ENCODE results near the gene DGKB. TPM values are rescaled to one million over a fixed set of nuclear protein-coding genes. Genes with fewer than 3 reads are reported as not detected.

The DGKB gene
- total RNA-seq, 1 experiment from 2014 or later, result 0.12 TPM

DNA sequence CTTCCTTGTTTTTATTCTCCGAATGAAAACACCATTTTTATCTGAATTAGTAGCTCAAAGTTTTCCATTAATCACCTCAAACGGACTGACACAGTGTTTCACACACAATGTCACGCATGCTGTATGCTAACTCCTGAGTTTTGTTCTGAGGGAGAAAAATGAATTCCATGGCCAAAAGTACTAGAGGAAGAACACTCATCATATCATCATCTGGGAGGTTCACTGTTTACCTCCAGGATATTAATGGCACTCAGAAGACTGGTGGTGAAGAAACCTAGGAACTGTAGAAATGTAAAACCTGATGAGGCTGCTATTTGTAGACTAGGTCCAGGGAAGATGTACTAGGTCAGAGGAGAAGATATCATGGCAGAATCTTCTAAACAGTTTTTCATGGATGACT is 517.5 kb downstream of the DGKB start:
- DNase-seq (ENCODE audit: low spot score), result no peak

- no peak for DNase-seq (ENCODE audit: low spot score)
Measured at GRCh38 chr7:14381936-14382335, 520.6 kb downstream of the DGKB start.

GRCh38 chr7:14381306-14381705 is 521.2 kb downstream of the DGKB start:
- DNase-seq (ENCODE audit: low spot score), result no peak

GRCh38 chr7:14380881-14381280 is 521.7 kb downstream of the DGKB start:
- DNase-seq (ENCODE audit: low spot score), result peak; percentile 33

- DNase-seq (ENCODE audit: low spot score), result no peak
Measured at GRCh38 chr7:14377646-14378266, 524.8 kb downstream of the DGKB start.

DNA sequence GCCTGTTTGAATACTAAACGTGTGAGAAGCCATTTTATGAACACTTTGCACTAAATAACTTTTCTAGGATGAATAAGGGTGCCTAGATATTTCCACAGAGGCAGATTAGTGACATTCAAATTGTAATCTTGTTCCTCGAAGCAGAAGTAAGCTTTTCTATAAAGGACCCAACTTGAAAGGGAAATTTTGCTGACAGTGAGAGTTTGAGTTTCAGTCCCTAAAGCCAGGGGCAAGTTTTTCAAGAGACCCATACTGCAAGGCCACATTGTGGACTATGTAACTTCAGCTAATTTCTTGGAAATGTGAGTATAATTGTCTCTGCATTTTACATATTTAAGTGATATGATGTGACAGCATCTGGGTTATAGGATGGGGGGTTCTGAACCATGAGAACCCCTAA is 525.8 kb downstream of the DGKB start:
- DNase-seq (ENCODE audit: low spot score), result no peak

DNA sequence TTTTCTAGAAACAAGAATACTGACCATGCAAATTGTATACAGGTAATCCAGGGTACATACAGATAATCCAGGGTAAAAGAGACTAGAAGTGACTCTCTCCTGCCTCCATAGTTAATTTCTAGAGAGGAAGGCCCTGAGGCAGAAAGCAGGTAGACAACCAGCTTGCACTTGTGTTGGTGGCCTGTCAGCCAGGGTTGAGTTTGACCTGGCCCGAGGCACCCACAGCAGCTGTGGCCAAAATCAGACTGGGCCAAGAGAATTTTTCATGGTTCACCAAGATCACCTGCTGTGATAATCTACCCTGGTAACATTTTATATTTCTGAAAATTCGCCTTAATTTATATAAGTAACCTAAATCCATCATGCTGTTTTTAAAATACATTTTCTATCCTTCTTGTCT is 526.6 kb downstream of the DGKB start:
- no peak for DNase-seq (ENCODE audit: low spot score)

DNA sequence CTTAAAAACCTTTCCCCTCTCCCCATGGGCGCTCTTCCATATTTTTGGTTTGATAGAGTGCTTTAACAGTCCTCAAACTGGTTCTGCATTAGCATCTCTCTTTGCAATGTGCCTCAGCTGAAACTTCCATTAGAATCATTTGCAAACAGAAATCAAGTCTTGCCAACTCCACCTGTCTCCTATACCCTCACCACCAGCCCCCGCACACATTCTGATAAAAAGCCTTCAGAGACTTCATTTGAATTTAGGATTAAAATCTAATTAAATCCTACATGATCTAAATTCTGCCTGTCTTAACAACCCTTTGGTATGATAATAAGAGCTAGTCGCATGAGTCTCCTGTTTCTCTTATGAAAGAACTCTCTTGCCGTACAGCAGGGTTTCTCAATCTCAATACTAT is 528.2 kb downstream of the DGKB start:
- no peak for DNase-seq (ENCODE audit: low spot score)

DNA sequence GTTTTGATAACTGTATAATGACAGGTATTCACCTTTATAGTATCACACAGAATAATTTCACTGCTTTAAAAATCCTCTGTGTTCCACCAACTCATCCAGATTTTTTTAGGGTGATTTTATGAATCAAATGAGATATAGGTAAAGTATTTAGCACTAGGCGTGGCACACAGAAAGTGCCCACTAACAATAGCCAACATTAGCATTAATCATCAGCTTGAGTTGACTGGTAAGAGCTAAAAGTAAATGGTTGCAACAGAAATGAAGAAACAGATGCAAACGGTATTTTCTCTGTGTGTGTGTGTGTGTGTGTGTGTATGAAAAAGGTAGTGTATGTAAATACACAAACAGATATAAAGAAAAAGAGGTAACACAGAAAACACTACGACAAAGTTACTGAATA is 534.3 kb downstream of the DGKB start:
- DNase-seq (ENCODE audit: low spot score), result no peak

DNA sequence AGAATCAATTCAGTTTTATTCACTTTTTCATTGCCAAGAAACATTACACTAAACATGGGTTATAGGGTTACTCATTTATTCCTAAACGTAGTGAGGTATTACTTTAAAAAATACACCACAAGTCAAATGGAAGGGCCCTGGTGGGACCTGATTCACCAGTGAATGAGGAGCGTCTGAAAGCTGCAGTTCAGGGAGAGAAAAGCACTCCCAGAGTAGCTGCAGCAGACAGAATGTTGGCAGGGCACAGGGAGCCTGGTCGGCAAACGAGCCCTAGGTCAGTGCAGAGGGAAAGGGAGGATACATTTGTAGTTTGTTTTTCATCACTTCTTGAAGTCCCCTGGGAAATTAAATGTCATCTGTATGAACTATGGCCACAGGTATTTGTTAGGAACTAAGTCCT is 551.4 kb downstream of the DGKB start:
- DNase-seq (ENCODE audit: low spot score), result no peak

DNA sequence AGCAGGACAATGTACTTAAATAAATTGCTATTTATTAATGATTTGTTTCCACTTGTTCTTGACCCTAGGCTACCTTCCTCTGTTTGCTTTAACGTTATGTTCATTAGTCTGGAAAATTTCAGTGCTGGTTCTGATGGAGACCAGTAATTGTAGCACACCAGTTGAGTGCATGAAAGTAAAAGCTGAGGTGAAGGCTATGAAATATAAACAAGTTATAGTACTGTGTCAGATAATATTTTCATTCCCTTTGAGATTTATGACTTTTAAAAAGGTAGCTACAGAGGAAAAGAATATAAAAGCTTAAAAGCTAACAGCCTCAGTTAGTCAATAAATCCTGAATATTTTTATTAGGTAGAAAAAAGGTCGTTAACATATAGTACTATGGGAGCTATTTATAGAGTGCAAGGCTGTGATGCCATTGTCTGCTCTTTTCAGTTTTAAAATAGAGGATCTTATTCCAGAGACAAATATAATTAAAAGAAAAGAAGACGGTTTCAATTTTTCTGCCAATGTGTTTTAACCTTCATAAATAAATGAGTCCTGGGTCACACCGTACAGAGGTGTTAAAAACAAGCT is 561.3 kb downstream of the DGKB start:
- DNase-seq (ENCODE audit: low spot score), result no peak

DNA sequence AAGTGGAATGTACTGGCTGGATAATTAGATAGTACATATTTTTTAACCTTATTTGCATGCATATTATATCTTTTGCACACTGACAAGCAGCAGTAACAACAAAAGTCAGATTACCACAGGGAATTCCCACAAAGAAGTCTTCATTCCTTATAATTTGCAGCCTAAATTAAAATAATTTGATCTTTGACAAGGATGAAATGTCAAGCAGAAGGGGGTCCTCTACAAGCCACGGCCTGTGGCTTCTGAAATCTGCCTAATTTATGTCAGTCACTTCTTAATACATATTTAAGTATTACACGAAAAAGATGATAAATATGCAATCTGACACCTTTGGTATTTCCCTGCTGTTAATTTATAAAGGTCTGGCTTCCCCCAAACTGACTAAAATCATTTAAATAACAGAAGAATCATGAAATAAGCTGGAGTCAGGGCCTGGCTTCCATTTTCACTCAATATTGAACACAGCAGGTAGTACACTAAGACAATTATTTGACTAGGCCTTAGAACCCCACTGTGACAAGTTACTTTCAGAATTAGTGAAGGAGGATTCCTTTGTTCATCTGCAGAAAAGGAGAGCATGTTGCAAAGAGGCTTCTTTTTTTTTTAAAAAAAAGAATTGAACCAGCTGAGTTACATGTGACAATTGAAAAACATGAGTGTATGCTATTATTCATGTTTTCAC is 562.0 kb downstream of the DGKB start:
- DNase-seq (ENCODE audit: low spot score), result no peak

GRCh38 chr7:14339861-14340260 is 562.7 kb downstream of the DGKB start:
- no peak for DNase-seq (ENCODE audit: low spot score)

GRCh38 chr7:14336256-14336655 is 566.3 kb downstream of the DGKB start:
- DNase-seq (ENCODE audit: low spot score), result no peak

DNA sequence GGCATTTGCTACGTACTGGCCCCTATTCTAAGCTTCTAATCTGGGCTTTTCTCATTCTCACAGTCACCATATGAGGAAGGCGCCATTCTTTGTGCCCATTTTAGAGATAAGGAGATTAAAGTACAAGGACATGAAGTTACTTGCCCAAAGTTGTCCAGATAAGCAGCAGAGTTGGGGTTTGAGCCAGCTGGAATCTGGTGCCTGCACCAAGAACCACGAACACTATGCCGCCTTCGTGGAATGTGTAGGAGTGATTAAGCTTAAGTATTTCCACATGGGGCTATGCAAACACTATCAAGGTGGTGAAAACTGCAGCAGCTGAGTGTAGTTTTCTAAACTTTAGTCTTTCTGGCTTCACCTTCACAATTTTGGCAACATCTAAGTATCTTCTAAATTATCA is 570.4 kb downstream of the DGKB start:
- DNase-seq (ENCODE audit: low spot score), result peak; percentile 44

DNA sequence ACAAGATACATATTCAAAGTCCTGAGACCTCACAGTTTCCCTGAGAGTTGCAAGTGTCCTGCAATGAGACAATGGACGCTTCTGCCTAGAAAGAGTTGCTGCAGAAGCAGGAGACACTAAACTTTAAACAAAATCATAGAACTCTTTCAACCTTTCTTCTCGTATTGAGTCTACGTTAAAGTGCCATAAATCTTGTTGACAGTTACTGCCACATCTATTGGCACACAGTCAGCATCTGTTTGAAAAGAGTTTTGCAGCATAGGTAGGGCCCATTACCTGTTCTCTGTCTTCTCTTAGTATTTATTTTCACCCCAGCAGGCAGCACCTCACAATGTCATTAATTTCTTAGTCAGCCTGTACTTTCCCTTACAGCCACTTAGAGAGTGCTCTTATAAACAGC is 577.8 kb downstream of the DGKB start:
- no peak for DNase-seq (ENCODE audit: low spot score)

GRCh38 chr7:14322724-14323123 is 579.8 kb downstream of the DGKB start:
- DNase-seq (ENCODE audit: low spot score), result no peak

- no peak for DNase-seq (ENCODE audit: low spot score)
Measured at GRCh38 chr7:14321947-14322346, 580.6 kb downstream of the DGKB start.

- DNase-seq (ENCODE audit: low spot score), result no peak
Measured at GRCh38 chr7:14309432-14309831, 593.1 kb downstream of the DGKB start.

DNA sequence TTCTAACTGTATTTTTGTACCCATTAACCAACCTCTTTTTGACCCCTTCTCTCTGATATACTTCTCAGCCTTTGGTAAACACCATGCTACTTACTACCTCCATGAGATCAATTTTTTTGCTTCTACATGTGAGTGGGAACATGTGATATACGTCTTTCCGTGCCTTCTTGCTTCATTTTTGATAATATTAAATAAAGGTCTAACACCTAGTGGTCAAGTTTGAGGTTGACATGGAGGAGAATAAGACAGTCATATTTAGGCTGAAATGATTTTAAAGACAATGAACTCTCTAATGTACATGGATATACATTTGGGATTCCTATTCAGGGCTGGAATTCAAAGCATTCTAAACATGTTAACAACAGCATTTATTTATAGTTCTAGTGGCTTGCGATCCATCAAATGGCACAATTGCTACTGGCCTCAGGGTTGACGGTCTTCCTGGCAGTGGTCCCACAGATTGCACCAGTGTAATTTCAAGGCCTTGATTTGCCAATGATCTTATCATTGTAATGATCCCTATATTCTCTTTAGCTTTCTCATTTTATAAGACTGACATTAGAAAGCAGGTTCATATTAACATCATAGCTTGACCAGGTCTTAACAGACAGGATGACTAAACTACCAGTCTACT is 597.2 kb downstream of the DGKB start:
- DNase-seq (ENCODE audit: low spot score), result no peak

- DNase-seq (ENCODE audit: low spot score), result no peak
Measured at GRCh38 chr7:14303536-14303935, 599.0 kb downstream of the DGKB start.

GRCh38 chr7:14294637-14295036 is 607.9 kb downstream of the DGKB start:
- DNase-seq (ENCODE audit: low spot score), result no peak

DNA sequence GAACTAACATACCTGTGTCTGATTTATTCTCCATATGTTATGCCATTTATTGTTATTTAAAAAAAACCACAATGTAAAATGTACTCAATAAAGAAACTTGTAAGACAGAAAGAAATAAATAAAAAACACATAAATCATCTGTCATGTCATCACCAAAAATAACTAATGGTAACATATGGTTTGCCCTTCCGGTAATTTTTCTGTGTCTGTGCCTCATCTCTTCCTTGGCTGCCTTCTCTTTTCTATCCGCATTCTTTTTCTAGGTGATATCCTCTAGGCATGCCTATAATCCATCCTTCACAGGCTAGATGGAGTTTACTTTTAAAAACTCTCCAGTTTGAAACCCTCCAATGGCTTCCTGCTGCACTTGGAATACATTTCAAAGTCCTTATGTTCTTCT is 609.1 kb downstream of the DGKB start:
- DNase-seq (ENCODE audit: low spot score), result no peak
